Activated naive CD4-positive, alpha-beta T cell treated with anti-CD3 and anti-CD28 coated beads, Interleukin-2, amount 50 U/mL, for 72 hours (primary cell): ENCODE results near the gene ALAS2. TPM values are rescaled to one million over a fixed set of nuclear protein-coding genes. Genes with fewer than 3 reads are reported as not detected.
"Not testable (repeated sequence)": the region's sequence is repeated elsewhere in the genome, so short reads cannot be mapped to it uniquely, and the experiment has no call there.

Experiments used
- ATAC-seq, 2 donors: fragments of 150-1000 bp; cut with Tn5 transposase; 2 replicates each; pipeline ENCODE4 v1.10.0; 2021; ENCODE audit warnings: mild to moderate bottlenecking in 2 of 2, moderate library complexity in 2 of 2
- DNase-seq, 2 donors: peaks; one replicate each; pipeline ENCODE4 v3.0.0; 2021 to 2022; ENCODE audit warnings: low spot score in 2 of 2
- H3K27ac Mint-ChIP-seq, 2 donors: one replicate each; pipeline ENCODE4 v1.8.0; 2022; ENCODE audit warnings: mild to moderate bottlenecking in 2 of 2, mixed read lengths in 2 of 2
- H3K36me3 Mint-ChIP-seq, 2 donors: one replicate each; pipeline ENCODE4 v1.8.0; 2022; ENCODE audit warnings: mixed read lengths in 2 of 2
- H3K9me3 Mint-ChIP-seq, 2 donors: one replicate each; pipeline ENCODE4 v1.8.0; 2022; ENCODE audit warnings: mixed read lengths in 2 of 2
- total RNA-seq, 2 donors: library from RNA; stranded (reverse); gene quantifications; one replicate each; pipeline ENCODE4 v1.2.3, GENCODE V29; 2022

Gene ALAS2, protein sequence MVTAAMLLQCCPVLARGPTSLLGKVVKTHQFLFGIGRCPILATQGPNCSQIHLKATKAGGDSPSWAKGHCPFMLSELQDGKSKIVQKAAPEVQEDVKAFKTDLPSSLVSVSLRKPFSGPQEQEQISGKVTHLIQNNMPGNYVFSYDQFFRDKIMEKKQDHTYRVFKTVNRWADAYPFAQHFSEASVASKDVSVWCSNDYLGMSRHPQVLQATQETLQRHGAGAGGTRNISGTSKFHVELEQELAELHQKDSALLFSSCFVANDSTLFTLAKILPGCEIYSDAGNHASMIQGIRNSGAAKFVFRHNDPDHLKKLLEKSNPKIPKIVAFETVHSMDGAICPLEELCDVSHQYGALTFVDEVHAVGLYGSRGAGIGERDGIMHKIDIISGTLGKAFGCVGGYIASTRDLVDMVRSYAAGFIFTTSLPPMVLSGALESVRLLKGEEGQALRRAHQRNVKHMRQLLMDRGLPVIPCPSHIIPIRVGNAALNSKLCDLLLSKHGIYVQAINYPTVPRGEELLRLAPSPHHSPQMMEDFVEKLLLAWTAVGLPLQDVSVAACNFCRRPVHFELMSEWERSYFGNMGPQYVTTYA
- not detected for total RNA-seq

DNA sequence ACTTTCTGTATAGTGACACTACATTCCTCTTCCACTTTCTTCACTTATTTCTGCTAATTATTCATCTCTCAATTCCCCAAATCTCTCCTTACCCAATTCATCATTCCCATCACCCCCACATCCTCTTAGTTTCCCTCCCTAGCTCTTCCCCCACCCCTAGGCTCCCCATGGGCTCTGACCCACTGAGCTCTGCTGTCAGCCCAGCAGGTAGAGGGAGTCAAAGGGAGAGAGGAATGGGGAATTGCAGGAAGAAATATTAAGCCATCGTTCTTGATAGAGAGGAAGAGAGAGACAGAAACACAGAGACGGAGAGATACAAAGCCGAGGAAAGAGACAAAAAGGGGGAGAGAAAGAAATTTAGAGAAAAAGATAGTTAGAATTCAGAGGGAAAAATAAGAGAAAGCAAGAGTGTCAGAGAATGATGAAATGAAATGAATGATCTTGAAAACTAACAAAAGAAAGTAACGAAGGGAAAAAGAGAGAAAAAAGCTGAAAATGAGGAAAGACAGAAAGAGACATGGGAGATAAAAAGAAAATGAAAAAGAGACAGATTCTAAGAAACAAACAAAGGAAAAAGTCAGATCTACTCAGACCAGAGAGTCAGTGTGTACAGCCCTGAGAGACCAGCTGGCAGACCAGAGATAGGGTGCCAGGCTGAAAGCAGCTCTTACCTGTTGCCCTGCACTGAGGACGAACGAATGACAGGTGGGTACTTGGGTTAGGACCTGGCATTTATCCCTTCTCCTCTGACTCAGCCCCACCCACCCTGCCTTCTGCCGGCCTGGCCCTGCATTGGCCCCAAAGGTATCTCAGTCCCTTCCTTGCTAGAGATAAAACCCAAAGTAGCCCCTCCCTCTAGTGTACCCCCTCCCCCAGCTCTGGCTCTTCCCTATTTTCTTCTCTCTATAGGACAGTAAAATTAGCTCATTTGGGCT, at the start of gene ALAS2:
Gene ALAS2, minus strand, starts transcription at position 707 of the 935 bp plus-strand sequence. CDS start 4,977 bp downstream, outside the sequence.
- no peaks in the 10 kb centered on the region for H3K9me3 Mint-ChIP-seq
- ATAC-seq: no peak
- DNase-seq: no peak
- H3K27ac Mint-ChIP-seq: no peak within 1 kb of the TSS
- no peaks in the 10 kb centered on the region for H3K36me3 Mint-ChIP-seq

DNA sequence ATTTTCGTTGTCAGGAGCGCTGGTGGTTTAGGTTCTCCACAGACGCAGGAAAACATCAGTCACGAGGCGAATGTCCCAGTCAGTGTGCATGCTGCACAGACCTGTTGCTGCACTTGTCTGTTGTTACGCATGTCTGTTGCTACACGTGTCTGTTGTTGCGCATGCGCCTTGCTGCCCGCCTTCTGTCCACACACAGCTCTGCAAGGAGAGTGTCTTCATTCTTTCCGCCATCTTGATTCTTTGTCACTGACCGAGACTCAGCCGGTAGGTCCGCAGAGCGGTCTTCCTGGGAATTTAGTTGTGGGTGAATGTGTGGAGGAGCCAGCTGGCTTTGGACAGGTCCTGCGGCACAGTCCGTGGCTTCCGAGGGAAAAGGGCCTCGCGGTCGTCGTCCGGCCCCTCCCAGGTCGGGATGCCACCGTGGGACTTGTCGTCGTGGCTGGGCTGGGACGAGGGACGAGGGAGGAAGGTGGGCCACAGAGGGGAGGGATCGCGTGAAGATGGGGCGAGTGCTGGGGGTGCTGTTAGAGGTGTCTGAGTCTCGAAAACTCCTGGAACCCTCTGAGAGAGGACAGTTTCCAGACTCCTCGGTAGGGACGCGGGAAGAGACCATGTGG, 44.2 kb upstream of the ALAS2 start, which contains the start of gene PAGE2B:
Gene PAGE2B, plus strand, starts transcription at position 180 of the 617 bp plus-strand sequence. CDS start 1,012 bp downstream, outside the sequence.
- Mint-ChIP-seq H3K9me3 (peaks cover 0 to 2% of the 10 kb centered on the region in 2 donors), H3K36me3 (peaks cover 0 to 13% of the 10 kb centered on the region in 2 donors), H3K27ac (no peak within 1 kb of the TSS)
- DNase-seq (no peak), ATAC-seq (no peak)

DNA sequence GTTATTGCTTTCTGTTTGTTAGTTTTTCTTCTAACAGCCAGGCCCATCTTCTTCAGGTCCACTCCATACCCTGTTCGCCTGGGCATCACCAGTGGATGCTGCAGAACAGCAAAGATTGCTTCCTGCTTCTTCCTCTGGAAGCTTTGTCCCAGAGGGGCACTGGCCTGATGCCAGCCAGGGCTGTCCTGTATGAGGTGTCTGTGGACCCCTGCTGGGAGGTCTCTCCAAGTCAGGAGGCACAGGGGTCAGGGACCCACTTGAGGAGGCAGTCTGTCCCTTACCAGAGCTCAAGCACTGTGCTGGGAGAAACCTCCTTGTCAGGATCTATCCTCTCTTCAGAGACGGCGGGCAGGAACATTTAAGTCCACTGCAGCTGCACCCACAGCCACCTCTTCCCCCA, 41.5 kb upstream of the ALAS2 start:
- Mint-ChIP-seq H3K27ac (no peak overlapping the region), H3K36me3 (peaks cover 0 to 14% of the 10 kb centered on the region in 2 donors), H3K9me3 (peaks cover 0 to 3% of the 10 kb centered on the region in 2 donors)
- DNase-seq (no peak), ATAC-seq (no peak)

DNA sequence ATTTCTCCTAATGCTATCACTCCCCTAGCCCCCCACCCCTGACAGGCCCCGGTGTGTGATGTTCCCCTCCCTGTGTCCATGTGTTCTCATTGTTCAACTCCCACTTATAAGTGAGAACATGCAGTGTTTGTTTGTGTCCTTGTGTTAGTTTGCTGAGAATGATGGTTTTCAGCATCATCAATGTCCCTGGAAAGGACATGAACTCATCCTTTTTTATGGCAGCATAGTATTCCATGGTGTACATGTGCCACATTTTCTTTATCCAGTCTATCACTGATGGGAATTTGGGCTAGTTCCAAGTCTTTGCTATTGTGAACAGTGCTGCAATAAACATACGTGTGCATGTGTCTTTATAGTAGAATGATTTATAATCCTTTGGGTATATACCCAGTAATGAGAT, 36.4 kb upstream of the ALAS2 start:
- not testable (repeated sequence) for H3K9me3 Mint-ChIP-seq, DNase-seq, H3K27ac Mint-ChIP-seq, ATAC-seq
- peaks cover 0 to 14% of the 10 kb centered on the region in 2 donors for H3K36me3 Mint-ChIP-seq

DNA sequence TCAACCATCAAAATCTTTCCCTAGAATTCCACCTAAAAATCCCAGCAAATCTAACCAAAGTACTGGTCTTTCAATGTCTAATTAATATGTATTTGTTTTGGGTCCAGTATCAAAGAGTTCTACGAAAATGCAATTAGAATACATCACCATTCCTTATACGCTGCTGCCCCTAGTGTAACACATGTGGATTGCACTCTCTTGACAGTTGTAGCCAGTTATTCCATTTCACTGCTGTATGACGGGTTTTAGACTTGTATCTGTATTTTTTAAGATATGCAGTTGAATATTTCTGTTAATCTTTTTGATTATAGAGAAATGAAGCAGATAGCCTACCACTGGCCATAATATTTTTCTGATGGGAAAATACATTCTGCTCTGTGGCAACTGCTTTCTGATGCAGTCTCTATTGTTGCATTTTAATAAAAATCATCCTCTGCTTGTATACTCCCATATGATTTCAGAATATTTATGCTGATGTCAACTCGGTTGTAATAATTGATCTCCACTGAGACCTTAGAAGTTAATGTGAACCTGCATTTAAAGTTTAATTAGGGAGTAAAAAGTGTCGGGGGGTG, 27.0 kb upstream of the ALAS2 start:
- DNase-seq: peak in 1 of 2 donors; percentile 6

DNA sequence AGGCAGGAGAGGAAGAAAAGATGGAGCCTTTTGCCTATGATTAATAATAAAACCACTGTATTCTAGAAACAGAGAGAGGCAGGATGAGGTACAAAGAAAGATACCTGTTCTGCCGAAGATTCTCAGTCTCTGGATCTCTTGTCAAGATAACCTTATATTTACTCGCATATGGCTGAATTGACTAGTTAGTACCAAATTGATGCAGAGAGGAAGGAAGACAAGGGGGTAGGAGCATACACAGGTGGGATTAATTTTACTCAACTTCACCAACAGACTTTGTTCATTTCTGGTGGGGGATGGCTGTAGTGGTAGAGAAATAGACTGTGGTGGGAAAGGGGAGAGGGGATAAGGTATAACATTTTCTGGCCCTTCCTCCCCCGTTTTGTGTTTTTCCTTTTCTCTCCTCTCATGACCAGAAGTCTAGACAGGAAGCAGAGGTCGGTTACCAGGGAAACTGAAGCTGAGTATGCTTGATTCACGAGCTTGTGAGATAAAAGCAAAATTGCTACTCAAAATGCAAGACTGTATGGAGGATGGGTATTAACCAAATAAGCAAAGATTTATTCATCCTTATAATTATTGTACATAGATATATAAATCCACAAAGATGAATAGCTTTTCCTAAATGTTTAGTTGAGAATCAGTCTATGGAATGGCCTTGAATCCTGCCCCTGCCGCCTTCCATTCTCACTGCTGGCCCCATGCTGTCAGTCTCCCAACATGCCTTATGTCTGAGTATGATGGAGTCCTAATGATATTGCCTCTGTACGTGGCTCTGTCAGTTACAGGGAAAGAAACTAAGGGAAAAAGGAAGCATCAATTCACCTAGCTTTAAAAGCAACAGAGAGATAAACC, 26.3 kb upstream of the ALAS2 start:
- Mint-ChIP-seq H3K27ac (peak overlapping the region; percentile 77 to 85), H3K36me3 (peaks cover 0 to under 1% of the 10 kb centered on the region in 2 donors), H3K9me3 (peaks cover 0 to 4% of the 10 kb centered on the region in 2 donors)
- ATAC-seq (peak; percentile 81), DNase-seq (peak in 1 of 2 donors; percentile 1)

More for the DNA sequence above, 27.0 kb upstream of the ALAS2 start:
- H3K9me3 Mint-ChIP-seq: peaks cover 0 to 4% of the 10 kb centered on the region in 2 donors
- peak overlapping the region in 1 of 2 donors; percentile 85 for H3K27ac Mint-ChIP-seq
- no peaks in the 10 kb centered on the region for H3K36me3 Mint-ChIP-seq
- peak; percentile 56 to 80 for ATAC-seq

DNA sequence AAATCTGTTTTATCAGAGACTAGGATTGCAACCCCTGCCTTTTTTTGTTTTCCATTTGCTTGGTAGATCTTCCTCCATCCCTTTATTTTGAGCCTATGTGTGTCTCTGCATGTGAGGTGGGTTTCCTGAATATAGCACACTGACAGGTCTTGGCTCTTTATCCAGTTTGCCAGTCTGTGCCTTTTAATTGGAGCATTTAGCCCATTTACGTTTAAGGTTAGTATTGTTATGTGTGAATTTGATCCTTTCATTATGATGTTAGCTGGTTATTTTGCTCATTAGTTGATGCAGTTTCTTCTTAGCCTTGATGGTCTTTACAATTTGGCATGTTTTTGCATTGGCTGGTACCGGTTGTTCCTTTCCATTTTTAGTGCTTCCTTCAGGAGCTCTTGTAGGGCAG, 19.8 kb upstream of the ALAS2 start:
- not testable (repeated sequence) for H3K27ac Mint-ChIP-seq, H3K9me3 Mint-ChIP-seq, ATAC-seq, H3K36me3 Mint-ChIP-seq, DNase-seq

DNA sequence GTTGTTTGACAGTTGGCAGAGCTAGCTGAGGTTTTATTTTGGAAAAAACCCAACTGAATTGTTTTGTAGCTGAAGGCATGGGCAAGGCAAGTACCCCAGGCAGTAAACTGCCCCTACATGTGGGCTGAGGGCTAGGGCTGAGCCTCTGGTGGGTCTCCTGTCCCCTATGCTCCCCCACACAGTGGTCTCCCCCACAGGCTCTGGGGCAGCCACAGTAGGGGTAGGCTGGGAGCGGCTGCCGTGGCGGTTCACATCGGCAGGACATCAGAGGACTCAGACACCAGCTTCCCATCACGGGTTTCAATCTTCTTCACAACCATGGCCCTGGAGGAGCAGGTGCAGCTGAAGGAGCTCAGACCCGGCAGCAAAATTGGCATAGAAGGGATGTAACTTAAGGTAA, 10.7 kb upstream of the ALAS2 start:
- no peaks in the 10 kb centered on the region for H3K9me3 Mint-ChIP-seq
- ATAC-seq (no peak), DNase-seq (no peak)
- H3K27ac Mint-ChIP-seq: no peak overlapping the region
- no peaks in the 10 kb centered on the region for H3K36me3 Mint-ChIP-seq

DNA sequence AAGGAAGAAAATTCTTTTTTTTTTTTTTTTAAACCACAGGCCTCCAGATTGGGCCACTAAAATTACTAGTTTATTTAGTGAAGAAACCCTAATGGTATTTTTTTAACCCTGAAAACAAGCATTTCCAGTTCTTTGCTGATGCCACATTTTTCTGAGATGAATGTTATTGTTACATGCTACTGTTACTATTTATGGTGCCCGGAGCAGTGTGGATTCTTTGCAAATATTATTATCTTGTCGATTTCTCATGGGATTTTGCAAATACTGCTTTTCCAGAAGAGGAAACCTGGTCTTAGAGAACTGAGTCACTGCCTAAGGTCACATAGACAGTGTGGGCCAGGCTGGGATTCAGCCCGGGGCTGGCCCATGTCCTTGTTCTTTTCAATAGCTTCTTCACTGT, 8.7 kb upstream of the ALAS2 start:
- ATAC-seq (no peak), DNase-seq (no peak)
- H3K9me3 Mint-ChIP-seq: no peaks in the 10 kb centered on the region
- no peak overlapping the region for H3K27ac Mint-ChIP-seq
- H3K36me3 Mint-ChIP-seq: no peaks in the 10 kb centered on the region

DNA sequence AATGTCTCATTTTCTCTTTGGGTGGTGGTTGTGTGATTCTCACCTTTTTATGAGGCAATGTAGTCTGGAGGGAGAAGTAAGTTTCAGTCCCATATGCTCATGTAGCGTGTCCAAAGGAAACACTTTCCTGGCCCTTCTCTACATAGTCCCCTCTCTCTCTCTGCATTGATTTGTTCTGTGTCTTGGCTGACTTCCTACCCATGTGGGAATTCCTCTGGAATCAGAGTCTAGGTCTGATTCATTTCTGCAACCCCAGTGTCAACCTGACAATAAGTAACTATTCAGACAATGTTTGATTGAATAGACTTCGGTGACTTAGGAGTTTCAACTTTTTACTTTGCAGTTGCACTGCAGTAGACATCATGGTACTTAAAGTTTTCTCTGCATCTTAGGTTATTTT, 2.7 kb upstream of the ALAS2 start:
- no peaks in the 10 kb centered on the region for H3K36me3 Mint-ChIP-seq
- ATAC-seq: no peak
- no peaks in the 10 kb centered on the region for H3K9me3 Mint-ChIP-seq
- DNase-seq: no peak
- no peak overlapping the region for H3K27ac Mint-ChIP-seq

DNA sequence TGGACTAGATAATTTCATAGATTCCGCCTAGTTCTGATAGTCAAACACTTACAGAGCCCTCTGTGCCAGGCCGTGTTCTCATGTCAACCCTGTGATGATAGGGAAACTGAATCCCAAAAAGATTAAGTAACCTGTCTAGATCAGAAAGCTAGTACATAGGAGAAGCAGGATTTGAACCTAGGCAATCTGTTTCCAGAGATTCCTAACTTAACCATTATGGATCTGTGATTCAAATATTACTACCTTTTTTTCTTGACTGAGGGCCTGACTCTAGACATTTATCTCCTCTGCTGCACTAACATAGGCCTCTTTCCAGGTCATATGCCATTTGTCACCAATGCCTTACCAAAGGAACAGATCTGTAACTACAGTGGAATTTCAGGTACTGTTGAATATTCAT, 1.5 kb downstream of the ALAS2 start:
- Mint-ChIP-seq H3K9me3 (no peaks in the 10 kb centered on the region), H3K27ac (no peak overlapping the region), H3K36me3 (no peaks in the 10 kb centered on the region)
- no peak for DNase-seq
- no peak for ATAC-seq

DNA sequence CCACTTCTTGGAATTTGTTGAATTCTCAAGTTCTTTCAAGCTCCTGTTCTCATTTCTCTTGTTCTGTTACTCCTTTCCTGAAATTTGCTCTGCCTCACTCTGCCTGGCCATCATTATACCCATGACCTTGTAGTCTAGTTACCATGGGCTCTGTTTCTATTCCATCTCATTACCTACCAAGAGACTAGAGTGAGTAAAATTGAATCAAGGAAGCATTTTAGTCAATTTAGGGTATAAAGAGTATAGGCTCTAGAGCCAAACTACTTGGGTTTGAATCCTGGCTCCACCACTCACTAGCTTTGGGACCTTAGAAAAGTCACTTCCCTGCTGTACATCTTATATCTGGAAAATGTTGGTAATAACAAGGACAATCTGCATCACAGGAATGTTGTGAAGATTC, 2.2 kb downstream of the ALAS2 start:
- ATAC-seq (no peak), DNase-seq (no peak)
- Mint-ChIP-seq H3K36me3 (no peaks in the 10 kb centered on the region), H3K27ac (no peak overlapping the region), H3K9me3 (no peaks in the 10 kb centered on the region)

DNA sequence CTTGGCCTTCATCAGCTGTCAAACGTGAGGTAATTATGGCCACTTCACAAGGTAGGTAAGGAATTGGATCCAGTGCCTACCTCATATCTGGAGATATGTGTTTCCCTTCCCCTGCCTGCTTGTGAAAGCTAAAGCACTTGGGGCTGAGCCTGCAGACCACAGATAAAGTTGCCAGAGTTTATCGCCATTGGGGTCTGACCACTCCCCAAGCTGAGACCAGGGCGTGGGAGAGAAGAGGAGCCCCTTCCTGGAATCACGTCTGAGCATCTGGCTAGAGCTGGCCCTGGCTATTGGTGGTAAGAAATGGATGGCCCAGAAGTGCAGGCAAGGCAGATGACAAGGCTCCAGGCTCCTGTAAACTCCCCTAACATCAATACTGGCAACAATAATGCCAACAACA, 2.7 kb downstream of the ALAS2 start:
- DNase-seq (no peak), ATAC-seq (no peak)
- no peaks in the 10 kb centered on the region for H3K9me3 Mint-ChIP-seq
- H3K36me3 Mint-ChIP-seq: no peaks in the 10 kb centered on the region
- no peak overlapping the region for H3K27ac Mint-ChIP-seq

DNA sequence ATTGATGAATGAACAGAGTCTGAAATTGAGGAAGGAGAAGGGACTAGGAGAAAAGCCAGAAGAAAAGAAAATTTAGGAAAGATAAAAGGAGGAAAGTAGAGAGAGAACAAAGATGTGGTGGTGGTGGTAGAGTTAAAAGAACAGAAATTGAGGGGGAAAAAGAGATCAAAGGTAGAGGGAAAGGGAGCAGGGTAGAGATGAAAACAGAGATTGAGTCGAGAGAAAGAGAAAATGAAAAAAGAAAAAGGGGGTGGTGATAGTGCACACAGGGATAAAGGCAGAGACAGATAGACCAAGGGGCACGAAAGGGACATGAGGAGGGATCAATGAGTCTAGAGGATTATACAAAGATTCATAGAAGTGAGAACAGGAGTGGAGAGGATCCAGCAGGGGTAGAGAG, 3.9 kb downstream of the ALAS2 start:
- Mint-ChIP-seq H3K36me3 (no peaks in the 10 kb centered on the region), H3K9me3 (no peaks in the 10 kb centered on the region), H3K27ac (no peak overlapping the region)
- no peak for DNase-seq
- no peak for ATAC-seq

DNA sequence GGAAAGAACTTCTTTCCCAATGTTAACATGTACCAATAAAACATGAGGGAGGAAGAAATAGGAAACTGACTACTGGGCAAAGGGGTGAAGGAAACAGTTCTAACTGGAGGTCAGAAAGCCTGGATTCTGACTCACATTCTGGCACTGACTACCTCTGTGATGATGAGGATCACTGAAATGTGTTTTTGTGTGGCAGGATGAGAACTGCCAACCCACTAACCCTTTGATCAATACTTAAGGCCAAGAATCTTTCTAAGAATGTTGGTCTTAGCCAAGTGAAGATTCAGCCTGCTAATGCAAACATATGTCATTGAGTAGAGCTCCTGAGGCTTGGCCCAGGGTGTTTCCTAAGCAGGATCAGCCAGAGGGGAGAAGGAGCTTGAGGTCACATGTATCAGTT, 4.6 kb downstream of the ALAS2 start:
- DNase-seq (no peak), ATAC-seq (no peak)
- Mint-ChIP-seq H3K27ac (no peak overlapping the region), H3K36me3 (no peaks in the 10 kb centered on the region), H3K9me3 (no peaks in the 10 kb centered on the region)
